HepG2 (cell line): ENCODE results near the gene WTAP. TPM values are rescaled to one million over a fixed set of nuclear protein-coding genes. Genes with fewer than 3 reads are reported as not detected.

Experiments used
- ATAC-seq: fragments of 200-7000 bp; cut with Tn5 transposase; 3 replicates; pipeline ENCODE4 v1.9.1; 2020; ENCODE audit warnings: mild to moderate bottlenecking, moderate library complexity
- BruUV-seq: library from RNA; stranded (reverse); fragments of 400-500 nt; replicated peaks from 2 replicates; lab custom pipeline; 2021; lab: Mats Ljungman, UMichigan
- CTCF ChIA-PET: fragments of 300-600 bp; formaldehyde crosslinking; extraction: SDS; loops from one replicate; lab custom pipeline; 2021; ENCODE audit warnings: low total read pairs, inconsistent platforms, low intra/inter-chr PET ratio; lab: Yijun Ruan, JAX
- POLR2A ChIA-PET: fragments of 350-600 bp; sonication (Branson Sonifier 250); formaldehyde crosslinking; loops from one replicate; lab custom pipeline; 2020; ENCODE audit warnings: antibody characterized with exemption, inconsistent platforms; lab: Yijun Ruan, JAX
- DNase-seq: peaks from one replicate; pipeline ENCODE4 v3.0.0-alpha.2; 2015; ENCODE audit warnings: low spot score
- FAIRE-seq: peaks from 3 replicates; lab custom pipeline; 2011; peaks lifted over from hg19 to GRCh38; lab: Jason Lieb, UNC
- H2AFZ ChIP-seq: one replicate; pipeline ENCODE4 v1.6.1; 2011; ENCODE audit warnings: low read length, inconsistent platforms
- H3K27ac ChIP-seq: fragments of 300-600 bp; 3 replicates; pipeline ENCODE4 v1.8.0; 2011; ENCODE audit warnings: mixed run types, mild to moderate bottlenecking, mixed read lengths, low read length, inconsistent platforms; ENCODE audit not compliant: insufficient read depth; ENCODE audit errors: extremely low read length
- H3K27me3 ChIP-seq, 2 experiments: fragments of 200-600 bp in 1 of 2; 2 replicates in 1 of 2; 3 replicates in 1 of 2; pipeline versions ENCODE4 v1.6.0 to v1.8.0; 2011; ENCODE audit warnings: low read length in 2 of 2, mild to moderate bottlenecking in 2 of 2, moderate library complexity in 2 of 2, inconsistent platforms in 1 of 2; ENCODE audit not compliant: insufficient read depth in 2 of 2, control insufficient read depth in 1 of 2
- H3K36me3 ChIP-seq, 2 experiments: fragments of 200-600 bp in 1 of 2; replicated peaks in 1 of 2; 2 replicates in 1 of 2; 3 replicates in 1 of 2; pipeline versions ENCODE4 v1.5.1 to v1.8.0; 2011; ENCODE audit warnings: low read length in 2 of 2, inconsistent platforms in 1 of 2; ENCODE audit not compliant: insufficient read depth in 2 of 2, control insufficient read depth in 1 of 2
- H3K4me1 ChIP-seq: 2 replicates; pipeline ENCODE4 v1.5.1; 2012; ENCODE audit warnings: low read length, inconsistent platforms; ENCODE audit not compliant: insufficient read depth
- H3K4me2 ChIP-seq: 2 replicates; pipeline ENCODE4 v1.6.0; 2011; ENCODE audit warnings: low read depth, low read length, inconsistent platforms
- H3K4me3 ChIP-seq, 3 experiments: fragments of 200-600 bp in 1 of 3; sonication (generic), shearing (Covaris generic) in 1 of 3; replicated peaks in 1 of 3; 2 replicates each; pipeline ENCODE4 v1.5.1; 2011 to 2016; ENCODE audit warnings: low read length in 3 of 3, inconsistent platforms in 2 of 3, low read depth in 2 of 3, mild to moderate bottlenecking in 2 of 3, control low read depth in 1 of 3, mixed read lengths in 1 of 3; ENCODE audit not compliant: insufficient read depth in 1 of 3
- H3K79me2 ChIP-seq: one replicate; pipeline ENCODE4 v1.6.1; 2011; ENCODE audit warnings: low read length, inconsistent platforms; ENCODE audit not compliant: insufficient read depth
- H3K9ac ChIP-seq: 2 replicates; pipeline ENCODE4 v1.6.0; 2011; ENCODE audit warnings: mild to moderate bottlenecking, low read depth, low read length, inconsistent platforms; ENCODE audit not compliant: insufficient read depth
- H3K9me3 ChIP-seq: 2 replicates; pipeline ENCODE4 v1.5.1; 2012; ENCODE audit warnings: mild to moderate bottlenecking, low read length
- H4K20me1 ChIP-seq: 2 replicates; pipeline ENCODE4 v1.6.0; 2011; ENCODE audit warnings: inconsistent platforms, mild to moderate bottlenecking, low read length, moderate library complexity; ENCODE audit not compliant: insufficient read depth
- FOXJ3 ChIP-seq: sonication (generic); formaldehyde crosslinking; IDR thresholded peaks from 2 replicates; pipeline ENCODE4 v1.4.0; 2020; ENCODE audit warnings: missing genetic modification reagents, mild to moderate bottlenecking, borderline replicate concordance
- MAFK ChIP-seq, 2 experiments: IDR thresholded peaks in 1 of 2; conservative IDR thresholded peaks in 1 of 2; 2 replicates each; pipeline ENCODE4 v1.6.1; 2011; ENCODE audit warnings: improper control_type of control experiment in 2 of 2, low read length in 2 of 2
- MED8 ChIP-seq: sonication (generic); formaldehyde crosslinking; IDR thresholded peaks from 2 replicates; pipeline ENCODE4 v1.8.1; 2023; ENCODE audit warnings: mild to moderate bottlenecking, missing genetic modification reagents; ENCODE audit not compliant: insufficient replicate concordance
- NFE2L2 ChIP-seq: fragments of 150-350 bp; IDR thresholded peaks from 2 replicates; pipeline ENCODE4 v1.6.1; 2014; ENCODE audit warnings: low read length
- POLR2AphosphoS2 ChIP-seq: IDR thresholded peaks from 2 replicates; pipeline ENCODE4 v1.6.1; 2011; ENCODE audit warnings: low read depth, low read length, improper control_type of control experiment
- POLR2G ChIP-seq: fragments of 200-400 bp; formaldehyde crosslinking; IDR thresholded peaks from 2 replicates; pipeline ENCODE4 v1.6.1; 2018; ENCODE audit warnings: mild to moderate bottlenecking, low read depth, low read length, moderate library complexity
- ZNF775 ChIP-seq: sonication (generic); formaldehyde crosslinking; IDR thresholded peaks from 2 replicates; pipeline ENCODE4 v1.4.0; 2020; ENCODE audit warnings: missing genetic modification reagents, mild to moderate bottlenecking, moderate library complexity, borderline replicate concordance
- WGBS: methylation state at CpG from one replicate; pipeline ENCODE4 v1.1.6; 2017; ENCODE audit warnings: low lambda C conversion rate; 5-methylcytosine and 5-hydroxymethylcytosine counted together
- in situ Hi-C: cut with HindIII; loops from 2 replicates; pipeline ENCODE4 v1.10.0; 2017; ENCODE audit warnings: low pct_unique_long_range_greater_than_20kb; ENCODE audit not compliant: extremely low pct_ligation_motif_present
- intact Hi-C: fragments of 100-400 bp; cut with micrococcal nuclease; formaldehyde crosslinking; loops from one replicate; pipeline ENCODE4 v1.10.0; 2022; ENCODE audit not compliant: unreplicated experiment
- polyA plus RNA-seq, 8 experiments: library from polyadenylated mRNA; depleted of rRNA in 3 of 8; stranded (reverse) in 7 of 8; unstranded in 1 of 8; fragments of >200 nt; fragmentation: Illumina TruSeq in 4 of 8; extraction: Trizol in 4 of 8; gene quantifications; 2 replicates each; pipeline versions ENCODE4 v1.2.1 to v1.2.3, GENCODE V29; 2011 to 2016; ENCODE audit warnings: low read depth in 4 of 8, missing spikeins in 1 of 8, mixed read lengths in 1 of 8; ENCODE audit not compliant: insufficient read depth in 1 of 8
- total RNA-seq, 5 experiments: library from RNA; depleted of rRNA; stranded (reverse); fragments of >200 nt; fragmentation: Illumina TruSeq; extraction: Trizol; gene quantifications; 2 replicates each; pipeline ENCODE4 v1.2.3, GENCODE V29; 2016; ENCODE audit warnings: low read depth in 1 of 5
- TF ChIP-seq, protein P1 (sequence below): sonication (generic); formaldehyde crosslinking; IDR thresholded peaks from 2 replicates; pipeline ENCODE4 v1.5.1; 2020; ENCODE audit warnings: mild to moderate bottlenecking, missing genetic modification reagents, borderline replicate concordance
- TF ChIP-seq, protein P2 (sequence below): sonication (generic); formaldehyde crosslinking; IDR thresholded peaks from 2 replicates; pipeline ENCODE4 v1.9.0; 2021; ENCODE audit warnings: missing genetic modification reagents, borderline replicate concordance

The WTAP gene
- total and polyA plus RNA-seq, 2 of the 13 experiments (the other 11 are each of a cell fraction or from before 2014, with no cell fraction given), result 31.6 to 167 TPM

DNA sequence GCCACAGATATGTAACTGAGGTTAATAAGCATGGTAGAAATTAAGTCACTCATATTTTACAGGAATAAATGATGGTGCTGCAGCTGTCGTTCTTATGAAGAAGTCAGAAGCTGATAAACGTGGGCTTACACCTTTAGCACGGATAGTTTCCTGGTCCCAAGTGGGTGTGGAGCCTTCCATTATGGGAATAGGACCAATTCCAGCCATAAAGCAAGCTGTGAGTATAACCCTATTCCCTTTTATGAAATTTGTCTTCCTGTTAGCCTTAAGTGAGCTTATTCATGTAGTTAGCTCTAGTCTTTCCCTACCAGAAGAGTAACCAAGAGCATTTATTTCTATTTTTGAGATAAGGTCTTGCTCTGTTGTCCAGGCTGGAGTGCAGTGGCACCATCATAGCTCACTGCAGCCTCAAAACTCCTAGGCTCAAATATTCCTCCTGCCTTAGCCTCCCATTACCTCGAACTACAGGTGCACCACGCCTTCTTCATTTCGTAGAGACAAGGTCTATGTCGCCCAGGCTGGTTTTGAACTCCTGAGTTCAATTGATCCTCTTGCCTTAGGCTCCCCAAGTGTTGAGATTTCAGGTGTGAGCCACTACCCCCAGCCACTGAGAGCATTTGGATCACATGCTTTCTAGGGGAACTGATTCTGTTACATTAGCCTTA is 50.1 kb downstream of the WTAP start (continued):
- TF ChIP-seq, protein P1, sequence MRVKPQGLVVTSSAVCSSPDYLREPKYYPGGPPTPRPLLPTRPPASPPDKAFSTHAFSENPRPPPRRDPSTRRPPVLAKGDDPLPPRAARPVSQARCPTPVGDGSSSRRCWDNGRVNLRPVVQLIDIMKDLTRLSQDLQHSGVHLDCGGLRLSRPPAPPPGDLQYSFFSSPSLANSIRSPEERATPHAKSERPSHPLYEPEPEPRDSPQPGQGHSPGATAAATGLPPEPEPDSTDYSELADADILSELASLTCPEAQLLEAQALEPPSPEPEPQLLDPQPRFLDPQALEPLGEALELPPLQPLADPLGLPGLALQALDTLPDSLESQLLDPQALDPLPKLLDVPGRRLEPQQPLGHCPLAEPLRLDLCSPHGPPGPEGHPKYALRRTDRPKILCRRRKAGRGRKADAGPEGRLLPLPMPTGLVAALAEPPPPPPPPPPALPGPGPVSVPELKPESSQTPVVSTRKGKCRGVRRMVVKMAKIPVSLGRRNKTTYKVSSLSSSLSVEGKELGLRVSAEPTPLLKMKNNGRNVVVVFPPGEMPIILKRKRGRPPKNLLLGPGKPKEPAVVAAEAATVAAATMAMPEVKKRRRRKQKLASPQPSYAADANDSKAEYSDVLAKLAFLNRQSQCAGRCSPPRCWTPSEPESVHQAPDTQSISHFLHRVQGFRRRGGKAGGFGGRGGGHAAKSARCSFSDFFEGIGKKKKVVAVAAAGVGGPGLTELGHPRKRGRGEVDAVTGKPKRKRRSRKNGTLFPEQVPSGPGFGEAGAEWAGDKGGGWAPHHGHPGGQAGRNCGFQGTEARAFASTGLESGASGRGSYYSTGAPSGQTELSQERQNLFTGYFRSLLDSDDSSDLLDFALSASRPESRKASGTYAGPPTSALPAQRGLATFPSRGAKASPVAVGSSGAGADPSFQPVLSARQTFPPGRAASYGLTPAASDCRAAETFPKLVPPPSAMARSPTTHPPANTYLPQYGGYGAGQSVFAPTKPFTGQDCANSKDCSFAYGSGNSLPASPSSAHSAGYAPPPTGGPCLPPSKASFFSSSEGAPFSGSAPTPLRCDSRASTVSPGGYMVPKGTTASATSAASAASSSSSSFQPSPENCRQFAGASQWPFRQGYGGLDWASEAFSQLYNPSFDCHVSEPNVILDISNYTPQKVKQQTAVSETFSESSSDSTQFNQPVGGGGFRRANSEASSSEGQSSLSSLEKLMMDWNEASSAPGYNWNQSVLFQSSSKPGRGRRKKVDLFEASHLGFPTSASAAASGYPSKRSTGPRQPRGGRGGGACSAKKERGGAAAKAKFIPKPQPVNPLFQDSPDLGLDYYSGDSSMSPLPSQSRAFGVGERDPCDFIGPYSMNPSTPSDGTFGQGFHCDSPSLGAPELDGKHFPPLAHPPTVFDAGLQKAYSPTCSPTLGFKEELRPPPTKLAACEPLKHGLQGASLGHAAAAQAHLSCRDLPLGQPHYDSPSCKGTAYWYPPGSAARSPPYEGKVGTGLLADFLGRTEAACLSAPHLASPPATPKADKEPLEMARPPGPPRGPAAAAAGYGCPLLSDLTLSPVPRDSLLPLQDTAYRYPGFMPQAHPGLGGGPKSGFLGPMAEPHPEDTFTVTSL (CRISPR knock-in tag), result no peak
- TF ChIP-seq, protein P2, sequence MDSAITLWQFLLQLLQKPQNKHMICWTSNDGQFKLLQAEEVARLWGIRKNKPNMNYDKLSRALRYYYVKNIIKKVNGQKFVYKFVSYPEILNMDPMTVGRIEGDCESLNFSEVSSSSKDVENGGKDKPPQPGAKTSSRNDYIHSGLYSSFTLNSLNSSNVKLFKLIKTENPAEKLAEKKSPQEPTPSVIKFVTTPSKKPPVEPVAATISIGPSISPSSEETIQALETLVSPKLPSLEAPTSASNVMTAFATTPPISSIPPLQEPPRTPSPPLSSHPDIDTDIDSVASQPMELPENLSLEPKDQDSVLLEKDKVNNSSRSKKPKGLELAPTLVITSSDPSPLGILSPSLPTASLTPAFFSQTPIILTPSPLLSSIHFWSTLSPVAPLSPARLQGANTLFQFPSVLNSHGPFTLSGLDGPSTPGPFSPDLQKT (CRISPR knock-in tag), result no peak
- TF ChIP-seq MED8 (CRISPR knock-in tag), result no peak

DNA sequence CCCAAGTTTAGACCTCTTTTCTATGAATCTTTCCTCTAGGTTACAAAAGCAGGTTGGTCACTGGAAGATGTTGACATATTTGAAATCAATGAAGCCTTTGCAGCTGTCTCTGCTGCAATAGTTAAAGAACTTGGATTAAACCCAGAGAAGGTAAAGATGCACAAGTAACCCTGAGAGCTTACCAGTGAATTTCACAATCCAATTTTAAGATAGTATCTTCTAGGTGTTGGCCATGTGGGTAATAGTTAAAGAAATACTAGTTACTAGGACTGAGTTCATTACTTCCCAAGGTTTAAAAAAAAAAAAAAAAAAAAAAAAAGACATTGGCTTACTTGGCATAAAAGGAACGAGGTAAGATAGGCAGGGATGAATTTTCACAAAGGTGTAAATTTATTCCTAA is 50.8 kb downstream of the WTAP start:
- intact Hi-C loops, result no loop called here
- WGBS, result 93% methylated on average over 1 of the region's 1 CpG
- Histone ChIP-seq H3K4me2 (no peak overlapping the region), H3K36me3 (peaks cover 23 to 93% of the 10 kb centered on the region in 2 experiments), H3K9ac (no peak overlapping the region), H3K27me3 (no peaks in the 10 kb centered on the region), H3K79me2 (peaks cover 15% of the 10 kb centered on the region), H2AFZ (no peak overlapping the region), H3K4me3 (no peak overlapping the region), H3K9me3 (no peaks in the 10 kb centered on the region), H3K4me1 (peaks cover 18% of the 10 kb centered on the region), H4K20me1 (peaks cover 6% of the 10 kb centered on the region), H3K27ac (no peak overlapping the region)
- in situ Hi-C loops, result no loop called here
- no peak for FAIRE-seq
- ChIA-PET CTCF (no interaction called here), POLR2A (interaction anchor here (1.9 to 4.3 kb wide), 2 partner anchors 12 to 16 kb away, joined by 11 to 29 read pairs; partner anchors contain the start of genes ACAT2, MRPL18 and TCP1)
- no peak for TF ChIP-seq ZNF775
- no peak for TF ChIP-seq NFE2L2
- no peak for TF ChIP-seq FOXJ3 (CRISPR knock-in tag)
- TF ChIP-seq POLR2AphosphoS2, result peak; percentile 2; the same call in 1 of the 2 replicates
- 0 out of 2 replicates have a peak, but pooled peaks have one; percentile 20 for TF ChIP-seq POLR2G
- TF ChIP-seq MAFK (conservative IDR thresholded peaks at IDR 0.05 in 1 of 2, IDR thresholded peaks at IDR 0.05 in 1 of 2; ENCODE audit: low read length in 2 of 2), result no peak
- BruUV-seq, result no TSS peak
- no peak for ATAC-seq
- no peak for DNase-seq
